ENCODE data around the gene KCTD7. TPM values are rescaled to one million over a fixed set of nuclear protein-coding genes. Genes with fewer than 3 reads are reported as not detected.
A peak's percentile ranks its signal among the peaks of the same experiment; 100 is the strongest.
"Not testable (repeated sequence)": the region's sequence is repeated elsewhere in the genome, so short reads cannot be mapped to it uniquely, and the experiment has no call there.

KCTD7 gene
- total RNA-seq, 4 donors from 2014 or later: 13.7 to 27.9 (median 18.3) TPM

GRCh38 chr7:66630531-66630930, 1.9 kb downstream of the KCTD7 start:
- WGBS, 2 donors (ENCODE audit: low coverage in 1 of 2): 88 to 100% methylated on average over 1 of the region's 1 CpG
- H3K4me1 ChIP-seq: peaks cover 0 to 51% (median 0%) of the 10 kb centered on the region in 3 donors
- no peak overlapping the region for H3K4me3 ChIP-seq
- ATAC-seq: no peak
- H3K27me3 ChIP-seq: no peaks in the 10 kb centered on the region
- no peaks in the 10 kb centered on the region for H3K9me3 ChIP-seq
- peak overlapping the region in 3 of 4 donors; percentile 97 to 99 (median 99) for H3K27ac ChIP-seq
- TF ChIP-seq EP300 (IDR thresholded peaks at IDR 0.05): no peak
- TF ChIP-seq CTCF (IDR thresholded peaks at IDR 0.05): no peak
- TF ChIP-seq POLR2A (IDR thresholded peaks at IDR 0.05): no peak
- TF ChIP-seq POLR2AphosphoS5 (IDR thresholded peaks at IDR 0.05): no peak
- H3K36me3 ChIP-seq: peaks cover 0 to 16% of the 10 kb centered on the region in 2 donors

GRCh38 chr7:66631471-66631870, 2.8 kb downstream of the KCTD7 start:
- Histone ChIP-seq H3K27ac (peak overlapping the region in 2 of 4 donors; percentile 0 to 23), H3K27me3 (no peaks in the 10 kb centered on the region), H3K4me1 (peaks cover 0 to 51% (median 0%) of the 10 kb centered on the region in 3 donors), H3K9me3 (no peaks in the 10 kb centered on the region), H3K4me3 (no peak overlapping the region), H3K36me3 (peaks cover 0 to 17% of the 10 kb centered on the region in 2 donors)
- no peak for ATAC-seq
- no peak for TF ChIP-seq EP300 (IDR thresholded peaks at IDR 0.05)
- TF ChIP-seq POLR2AphosphoS5 (IDR thresholded peaks at IDR 0.05): no peak
- TF ChIP-seq POLR2A (IDR thresholded peaks at IDR 0.05): no peak
- no peak for TF ChIP-seq CTCF (IDR thresholded peaks at IDR 0.05)
- 60 to 62% methylated on average over 2 of the region's 6 CpGs for WGBS, 2 donors (ENCODE audit: low coverage in 1 of 2)

- Histone ChIP-seq H3K36me3 (peaks cover 0 to 50% of the 10 kb centered on the region in 2 donors), H3K9me3 (no peaks in the 10 kb centered on the region), H3K27ac (peak overlapping the region in 3 of 4 donors; percentile 24 to 58 (median 37)), H3K27me3 (no peaks in the 10 kb centered on the region), H3K4me3 (no peak overlapping the region), H3K4me1 (peaks cover 0 to 36% (median 0%) of the 10 kb centered on the region in 3 donors)
- no peak for ATAC-seq
- WGBS, 2 donors (ENCODE audit: low coverage in 1 of 2): 87% methylated on average over 3 of the region's 4 CpGs; no CpG with 5 or more reads in 1 of the 2 donors
- TF ChIP-seq CTCF (IDR thresholded peaks at IDR 0.05) (no peak), POLR2AphosphoS5 (IDR thresholded peaks at IDR 0.05) (no peak), EP300 (IDR thresholded peaks at IDR 0.05) (no peak), POLR2A (IDR thresholded peaks at IDR 0.05) (no peak)
These were observed 6.1 kb downstream of the KCTD7 start for GRCh38 chr7:66634816-66635215.

GRCh38 chr7:66635322-66635981, 6.8 kb downstream of the KCTD7 start:
- peaks cover 2 to 56% of the 10 kb centered on the region in 2 donors for H3K36me3 ChIP-seq
- ATAC-seq, H3K27me3 ChIP-seq, H3K9me3 ChIP-seq, H3K4me3 ChIP-seq: not testable (repeated sequence)
- peak overlapping the region in 2 of 4 donors; percentile 37 to 58 for H3K27ac ChIP-seq
- H3K4me1 ChIP-seq: peaks cover 0 to 31% (median 0%) of the 10 kb centered on the region in 3 donors
- no CpG with 5 or more reads among the region's 4 CpGs for WGBS, 2 donors (ENCODE audit: low coverage in 1 of 2)

- H3K36me3 ChIP-seq: peaks cover 2 to 62% of the 10 kb centered on the region in 2 donors
- H3K27me3 ChIP-seq, H3K9me3 ChIP-seq, H3K27ac ChIP-seq, H3K4me3 ChIP-seq: not testable (repeated sequence)
- TF ChIP-seq POLR2AphosphoS5 (IDR thresholded peaks at IDR 0.05): peak; percentile 21
- WGBS, 2 donors (ENCODE audit: low coverage in 1 of 2): 60% methylated on average over 1 of the region's 9 CpGs; no CpG with 5 or more reads in 1 of the 2 donors
- ATAC-seq: peak; percentile 12
- H3K4me1 ChIP-seq: peaks cover 0 to 31% (median 0%) of the 10 kb centered on the region in 3 donors
These were observed 7.4 kb downstream of the KCTD7 start for GRCh38 chr7:66635982-66636546.

All from gastroesophageal sphincter (tissue), 4 donors.